ENCODE data around the gene ANK2.

Gene ANK2

GRCh38 chr4:113270520-113271319 lies 221.3 kb downstream of the ANK2 start:
- Histone ChIP-seq H3K27ac (ENCODE audit: insufficient read depth, low read depth, low read length, poor library complexity, severe bottlenecking) (no peak overlapping the region), H3K36me3 (ENCODE audit: control insufficient read depth, insufficient read depth, low read length) (no peaks in the 10 kb centered on the region), H3K27me3 (ENCODE audit: control insufficient read depth, insufficient read depth, low read length, poor library complexity, severe bottlenecking) (no peaks in the 10 kb centered on the region), H3K4me3 (ENCODE audit: insufficient read depth, low read depth, low read length) (no peak overlapping the region), H3K4me1 (ENCODE audit: control insufficient read depth, insufficient read depth, low read length) (no peaks in the 10 kb centered on the region), H3K9me3 (ENCODE audit: control insufficient read depth, low read length) (no peaks in the 10 kb centered on the region)
- 53 to 68% methylated on average over 6 to 7 of the region's 7 CpGs for WGBS, 2 experiments

GRCh38 chr4:113272523-113272922 lies 223.1 kb downstream of the ANK2 start:
- no peaks in the 10 kb centered on the region for H3K27me3 ChIP-seq (ENCODE audit: control insufficient read depth, insufficient read depth, low read length, poor library complexity, severe bottlenecking)
- no peak overlapping the region for H3K27ac ChIP-seq (ENCODE audit: insufficient read depth, low read depth, low read length, poor library complexity, severe bottlenecking)
- no peaks in the 10 kb centered on the region for H3K4me1 ChIP-seq (ENCODE audit: control insufficient read depth, insufficient read depth, low read length)
- H3K9me3 ChIP-seq (ENCODE audit: control insufficient read depth, low read length) = no peaks in the 10 kb centered on the region
- no peak overlapping the region for H3K4me3 ChIP-seq (ENCODE audit: insufficient read depth, low read depth, low read length)
- no peaks in the 10 kb centered on the region for H3K36me3 ChIP-seq (ENCODE audit: control insufficient read depth, insufficient read depth, low read length)

- Histone ChIP-seq H3K27ac (ENCODE audit: insufficient read depth, low read depth, low read length, poor library complexity, severe bottlenecking) (no peak overlapping the region), H3K36me3 (ENCODE audit: control insufficient read depth, insufficient read depth, low read length) (no peaks in the 10 kb centered on the region), H3K27me3 (ENCODE audit: control insufficient read depth, insufficient read depth, low read length, poor library complexity, severe bottlenecking) (no peaks in the 10 kb centered on the region), H3K4me1 (ENCODE audit: control insufficient read depth, insufficient read depth, low read length) (no peaks in the 10 kb centered on the region), H3K4me3 (ENCODE audit: insufficient read depth, low read depth, low read length) (no peak overlapping the region), H3K9me3 (ENCODE audit: control insufficient read depth, low read length) (no peaks in the 10 kb centered on the region)
Measured at GRCh38 chr4:113273721-113274220, 224.3 kb downstream of the ANK2 start.

- Histone ChIP-seq H3K4me3 (ENCODE audit: insufficient read depth, low read depth, low read length) (no peak overlapping the region), H3K36me3 (ENCODE audit: control insufficient read depth, insufficient read depth, low read length) (peaks cover under 1% of the 10 kb centered on the region), H3K9me3 (ENCODE audit: control insufficient read depth, low read length) (no peaks in the 10 kb centered on the region), H3K27me3 (ENCODE audit: control insufficient read depth, insufficient read depth, low read length, poor library complexity, severe bottlenecking) (no peaks in the 10 kb centered on the region), H3K27ac (ENCODE audit: insufficient read depth, low read depth, low read length, poor library complexity, severe bottlenecking) (no peak overlapping the region), H3K4me1 (ENCODE audit: control insufficient read depth, insufficient read depth, low read length) (no peaks in the 10 kb centered on the region)
- WGBS, 2 experiments = 95 to 97% methylated on average over 7 of the region's 7 CpGs
Measured at GRCh38 chr4:113276464-113277170, 227.2 kb downstream of the ANK2 start.

DNA sequence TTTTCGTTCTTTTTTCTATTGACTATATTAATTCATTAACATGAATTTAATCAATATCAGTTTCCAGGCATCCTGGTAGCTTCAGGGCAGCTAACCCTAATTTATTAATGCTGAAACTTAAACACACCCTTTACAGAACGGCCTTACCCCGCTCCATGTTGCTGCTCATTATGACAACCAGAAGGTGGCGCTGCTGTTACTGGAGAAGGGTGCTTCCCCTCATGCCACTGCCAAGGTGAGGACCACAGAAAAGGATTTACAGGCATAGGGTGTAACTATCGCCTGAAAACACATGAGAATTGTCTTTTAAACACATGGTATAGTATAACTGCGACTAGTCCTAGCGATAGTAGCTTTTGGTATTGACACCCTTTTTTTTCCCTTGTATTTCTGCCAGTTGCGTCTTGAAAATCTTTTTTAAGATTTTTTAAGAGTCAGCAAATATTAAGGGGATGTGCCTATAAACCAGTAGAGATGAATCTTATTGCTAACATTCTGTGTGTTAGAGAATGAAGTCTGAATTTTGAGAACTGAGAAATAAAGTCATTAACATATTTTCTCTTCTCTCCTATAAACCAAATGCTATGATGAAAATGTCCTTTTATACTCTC lies 229.0 kb downstream of the ANK2 start:
- H3K9me3 ChIP-seq (ENCODE audit: control insufficient read depth, low read length) = no peaks in the 10 kb centered on the region
- H3K36me3 ChIP-seq (ENCODE audit: control insufficient read depth, insufficient read depth, low read length) = peaks cover 6% of the 10 kb centered on the region
- no peak overlapping the region for H3K4me3 ChIP-seq (ENCODE audit: insufficient read depth, low read depth, low read length)
- H3K27ac ChIP-seq (ENCODE audit: insufficient read depth, low read depth, low read length, poor library complexity, severe bottlenecking) = no peak overlapping the region
- H3K27me3 ChIP-seq (ENCODE audit: control insufficient read depth, insufficient read depth, low read length, poor library complexity, severe bottlenecking) = no peaks in the 10 kb centered on the region
- WGBS, 2 experiments = 35 to 44% methylated on average over 7 of the region's 8 CpGs
- H3K4me1 ChIP-seq (ENCODE audit: control insufficient read depth, insufficient read depth, low read length) = no peaks in the 10 kb centered on the region

DNA sequence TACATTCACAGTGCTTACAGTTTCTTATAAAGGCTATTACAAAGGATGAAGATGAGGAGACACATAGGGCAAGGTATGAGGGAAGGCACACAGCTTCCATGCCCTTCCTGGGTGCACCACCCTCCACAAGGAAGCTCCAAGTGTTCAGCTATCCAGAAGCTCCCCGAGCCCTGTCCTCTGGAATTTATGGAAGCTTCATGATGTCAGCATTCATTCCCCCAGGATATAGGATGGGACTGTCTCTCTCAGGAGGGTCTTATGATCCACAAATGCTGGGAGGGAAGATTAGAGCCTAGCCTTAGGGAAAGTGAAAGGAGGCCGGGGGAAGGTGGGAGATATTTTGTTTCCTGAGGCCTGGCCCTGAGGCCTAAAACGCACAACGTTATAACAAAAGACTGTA lies 236.0 kb downstream of the ANK2 start:
- Histone ChIP-seq H3K36me3 (ENCODE audit: control insufficient read depth, insufficient read depth, low read length) (peaks cover 9% of the 10 kb centered on the region), H3K4me3 (ENCODE audit: insufficient read depth, low read depth, low read length) (no peak overlapping the region), H3K4me1 (ENCODE audit: control insufficient read depth, insufficient read depth, low read length) (no peaks in the 10 kb centered on the region), H3K9me3 (ENCODE audit: control insufficient read depth, low read length) (no peaks in the 10 kb centered on the region), H3K27me3 (ENCODE audit: control insufficient read depth, insufficient read depth, low read length, poor library complexity, severe bottlenecking) (no peaks in the 10 kb centered on the region), H3K27ac (ENCODE audit: insufficient read depth, low read depth, low read length, poor library complexity, severe bottlenecking) (no peak overlapping the region)
- WGBS, 2 experiments = 93% methylated on average over 4 of the region's 4 CpGs

DNA sequence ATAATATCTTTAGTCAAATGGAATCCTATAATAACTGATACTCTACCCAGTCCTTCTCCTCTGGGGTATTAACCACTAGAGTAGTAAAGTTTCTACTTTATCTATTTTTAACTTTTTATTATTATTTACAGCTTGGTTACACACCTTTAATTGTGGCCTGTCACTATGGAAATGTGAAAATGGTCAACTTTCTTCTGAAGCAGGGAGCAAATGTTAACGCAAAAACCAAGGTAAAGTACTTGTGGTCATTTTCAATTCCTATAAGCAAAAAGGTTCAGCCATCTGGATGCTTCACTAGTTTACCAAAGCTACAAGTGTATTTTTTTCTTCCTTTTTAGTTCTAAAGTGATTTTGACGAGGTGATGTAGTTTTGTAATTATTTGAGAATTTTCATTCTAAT lies 238.8 kb downstream of the ANK2 start:
- H3K9me3 ChIP-seq (ENCODE audit: control insufficient read depth, low read length) = no peaks in the 10 kb centered on the region
- H3K27me3 ChIP-seq (ENCODE audit: control insufficient read depth, insufficient read depth, low read length, poor library complexity, severe bottlenecking) = no peaks in the 10 kb centered on the region
- peaks cover 3% of the 10 kb centered on the region for H3K36me3 ChIP-seq (ENCODE audit: control insufficient read depth, insufficient read depth, low read length)
- H3K4me3 ChIP-seq (ENCODE audit: insufficient read depth, low read depth, low read length) = no peak overlapping the region
- H3K27ac ChIP-seq (ENCODE audit: insufficient read depth, low read depth, low read length, poor library complexity, severe bottlenecking) = no peak overlapping the region
- 100% methylated on average over 1 of the region's 2 CpGs for WGBS, 2 experiments
- peaks cover 22% of the 10 kb centered on the region for H3K4me1 ChIP-seq (ENCODE audit: control insufficient read depth, insufficient read depth, low read length)

DNA sequence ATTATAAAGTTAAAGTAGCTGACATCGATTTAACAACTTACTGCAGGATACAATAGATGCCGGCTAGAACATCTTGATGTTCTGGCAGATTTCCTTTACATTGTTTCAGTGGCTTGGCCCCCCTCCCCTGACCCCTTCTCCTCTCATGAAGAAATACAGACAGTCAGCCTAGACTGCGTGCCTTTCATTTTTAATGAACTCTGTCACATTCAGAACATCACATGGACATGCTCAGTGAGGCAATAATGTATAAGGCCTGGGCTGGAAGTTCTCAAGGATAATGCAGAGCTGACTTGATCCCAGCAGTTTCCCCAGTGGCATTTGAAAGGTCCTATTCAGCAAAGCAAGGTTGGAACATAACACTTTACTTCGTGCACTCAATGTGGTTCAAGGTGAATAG lies 239.2 kb downstream of the ANK2 start:
- no peak overlapping the region for H3K4me3 ChIP-seq (ENCODE audit: insufficient read depth, low read depth, low read length)
- no peaks in the 10 kb centered on the region for H3K9me3 ChIP-seq (ENCODE audit: control insufficient read depth, low read length)
- no peak overlapping the region for H3K27ac ChIP-seq (ENCODE audit: insufficient read depth, low read depth, low read length, poor library complexity, severe bottlenecking)
- H3K36me3 ChIP-seq (ENCODE audit: control insufficient read depth, insufficient read depth, low read length) = peaks cover 3% of the 10 kb centered on the region
- no peaks in the 10 kb centered on the region for H3K27me3 ChIP-seq (ENCODE audit: control insufficient read depth, insufficient read depth, low read length, poor library complexity, severe bottlenecking)
- peaks cover 25% of the 10 kb centered on the region for H3K4me1 ChIP-seq (ENCODE audit: control insufficient read depth, insufficient read depth, low read length)
- WGBS, 2 experiments = 92 to 96% methylated on average over 4 of the region's 4 CpGs

- Histone ChIP-seq H3K4me1 (ENCODE audit: control insufficient read depth, insufficient read depth, low read length) (peaks cover 34% of the 10 kb centered on the region), H3K9me3 (ENCODE audit: control insufficient read depth, low read length) (no peaks in the 10 kb centered on the region), H3K4me3 (ENCODE audit: insufficient read depth, low read depth, low read length) (no peak overlapping the region), H3K27me3 (ENCODE audit: control insufficient read depth, insufficient read depth, low read length, poor library complexity, severe bottlenecking) (no peaks in the 10 kb centered on the region), H3K27ac (ENCODE audit: insufficient read depth, low read depth, low read length, poor library complexity, severe bottlenecking) (no peak overlapping the region), H3K36me3 (ENCODE audit: control insufficient read depth, insufficient read depth, low read length) (peaks cover 3% of the 10 kb centered on the region)
Measured at GRCh38 chr4:113289766-113290165, 240.3 kb downstream of the ANK2 start.

GRCh38 chr4:113290666-113291065 lies 241.2 kb downstream of the ANK2 start:
- peak overlapping the region; percentile 50 for H3K27ac ChIP-seq (ENCODE audit: insufficient read depth, low read depth, low read length, poor library complexity, severe bottlenecking)
- H3K27me3 ChIP-seq (ENCODE audit: control insufficient read depth, insufficient read depth, low read length, poor library complexity, severe bottlenecking) = no peaks in the 10 kb centered on the region
- H3K9me3 ChIP-seq (ENCODE audit: control insufficient read depth, low read length) = no peaks in the 10 kb centered on the region
- 81 to 88% methylated on average over 1 of the region's 2 CpGs for WGBS, 2 experiments
- H3K4me1 ChIP-seq (ENCODE audit: control insufficient read depth, insufficient read depth, low read length) = peaks cover 43% of the 10 kb centered on the region
- H3K4me3 ChIP-seq (ENCODE audit: insufficient read depth, low read depth, low read length) = no peak overlapping the region
- peaks cover 3% of the 10 kb centered on the region for H3K36me3 ChIP-seq (ENCODE audit: control insufficient read depth, insufficient read depth, low read length)

Measured in ectodermal cell (in vitro differentiated cells).